Neural progenitor cell (in vitro differentiated cells): ENCODE results near the gene RHCE.
"Not testable (repeated sequence)": the region's sequence is repeated elsewhere in the genome, so short reads cannot be mapped to it uniquely, and the experiment has no call there.

Experiments
- CTCF ChIP-seq: fragments of 200-600 bp; sonication (generic); IDR thresholded peaks from 2 replicates; pipeline ENCODE4 v1.5.1; 2017; ENCODE audit warnings: antibody characterized with exemption, mild to moderate bottlenecking
- EZH2 ChIP-seq: fragments of 200-600 bp; sonication (generic); IDR thresholded peaks from 2 replicates; pipeline ENCODE4 v1.6.1; 2017; ENCODE audit warnings: antibody characterized with exemption, mild to moderate bottlenecking, moderate library complexity
- EZH2phosphoT487 ChIP-seq: fragments of 200-600 bp; sonication (generic); IDR thresholded peaks from 2 replicates; pipeline ENCODE4 v1.6.1; 2017; ENCODE audit warnings: antibody characterized with exemption

DNA sequence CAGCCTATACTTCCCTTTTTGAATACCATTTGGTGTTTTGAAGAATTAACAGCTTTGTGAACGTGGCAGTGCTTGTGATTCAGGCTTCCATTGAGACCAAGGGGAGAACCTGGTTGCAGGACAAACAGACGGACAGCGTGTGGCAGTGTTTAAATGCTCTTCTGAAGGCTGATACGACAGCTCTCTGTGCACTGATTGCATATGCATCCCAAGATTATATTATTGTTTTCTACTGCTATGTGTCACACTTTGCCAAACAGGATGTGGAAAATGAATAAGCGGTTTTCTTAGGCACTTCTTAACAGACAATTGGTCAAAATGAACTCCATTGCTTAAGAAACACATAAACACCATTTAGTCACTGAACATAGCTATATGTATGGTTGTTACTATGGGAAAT is 90.7 kb downstream of the RHCE start:
- TF ChIP-seq EZH2phosphoT487, CTCF, EZH2: not testable (repeated sequence)
